HepG2 (cell line): ENCODE data around the gene ZSWIM8. TPM values are rescaled to one million over a fixed set of nuclear protein-coding genes. Genes with fewer than 3 reads are reported as not detected.
A peak's percentile ranks its signal among the peaks of the same experiment; 100 is the strongest.

Source experiments
- FOXA1 ChIP-seq, 2 experiments: fragments of 450-650 bp in 1 of 2; sonication (generic) in 1 of 2; formaldehyde crosslinking in 1 of 2; IDR thresholded peaks; 2 replicates each; pipeline versions ENCODE4 v1.4.0 to v1.6.1; 2016 to 2020; ENCODE audit warnings: missing genetic modification reagents in 1 of 2
- HMG20A ChIP-seq: IDR thresholded peaks from 2 replicates; pipeline ENCODE4 v1.6.1; 2016; ENCODE audit warnings: borderline replicate concordance
- MBNL3 ChIP-seq: fragments of 250-450 bp; sonication (Bioruptor Pico); conservative IDR thresholded peaks from 2 replicates; pipeline ENCODE4 v1.8.0; 2022; ENCODE audit warnings: mild to moderate bottlenecking, inconsistent platforms
- MXD4 ChIP-seq: IDR thresholded peaks from 2 replicates; pipeline ENCODE4 v1.6.1; 2016; ENCODE audit warnings: mild to moderate bottlenecking, missing biosample characterization, missing genetic modification reagents
- NFIB ChIP-seq: sonication (generic); formaldehyde crosslinking; IDR thresholded peaks from 2 replicates; pipeline ENCODE4 v1.9.0; 2021; ENCODE audit warnings: missing genetic modification reagents, mild to moderate bottlenecking, borderline replicate concordance
- NR1H2 ChIP-seq: sonication (generic); formaldehyde crosslinking; IDR thresholded peaks from 2 replicates; pipeline ENCODE4 v1.8.1; 2022; ENCODE audit warnings: low read depth, missing genetic modification reagents, borderline replicate concordance
- SUZ12 ChIP-seq: fragments of 150-350 bp; IDR thresholded peaks from 2 replicates; pipeline ENCODE4 v1.6.1; 2014; ENCODE audit warnings: low read depth, low read length
- TEAD2 ChIP-seq: sonication (generic); formaldehyde crosslinking; IDR thresholded peaks from 2 replicates; pipeline ENCODE4 v1.9.0; 2021; ENCODE audit warnings: missing genetic modification reagents
- TOE1 ChIP-seq: sonication (generic); formaldehyde crosslinking; IDR thresholded peaks from 2 replicates; pipeline ENCODE4 v1.4.0; 2020; ENCODE audit warnings: mild to moderate bottlenecking, missing genetic modification reagents
- ZNF180 ChIP-seq: sonication (generic); formaldehyde crosslinking; IDR thresholded peaks from 2 replicates; pipeline ENCODE4 v1.4.0; 2020; ENCODE audit warnings: low read depth, missing genetic modification reagents, borderline replicate concordance
- ZNF232 ChIP-seq: sonication (generic); formaldehyde crosslinking; IDR thresholded peaks from 2 replicates; pipeline ENCODE4 v1.4.0; 2020; ENCODE audit warnings: missing genetic modification reagents, borderline replicate concordance
- ZNF33A ChIP-seq: sonication (generic); formaldehyde crosslinking; IDR thresholded peaks from 2 replicates; pipeline ENCODE4 v1.5.1; 2020; ENCODE audit warnings: missing genetic modification reagents, mild to moderate bottlenecking, moderate library complexity, borderline replicate concordance
- ZNF34 ChIP-seq: sonication (generic); formaldehyde crosslinking; IDR thresholded peaks from 2 replicates; pipeline ENCODE4 v1.4.0; 2020; ENCODE audit warnings: mild to moderate bottlenecking, missing genetic modification reagents, borderline replicate concordance
- ZNF550 ChIP-seq: sonication (generic); formaldehyde crosslinking; IDR thresholded peaks from 2 replicates; pipeline ENCODE4 v1.4.0; 2020; ENCODE audit warnings: mild to moderate bottlenecking, missing genetic modification reagents, borderline replicate concordance
- ZNF569 ChIP-seq: sonication (generic); formaldehyde crosslinking; IDR thresholded peaks from 2 replicates; pipeline ENCODE4 v1.5.0; 2020; ENCODE audit warnings: mild to moderate bottlenecking, missing genetic modification reagents, moderate library complexity, borderline replicate concordance
- polyA plus RNA-seq, 8 experiments: library from polyadenylated mRNA; depleted of rRNA in 3 of 8; stranded (reverse) in 7 of 8; unstranded in 1 of 8; fragments of >200 nt; fragmentation: Illumina TruSeq in 4 of 8; extraction: Trizol in 4 of 8; gene quantifications; 2 replicates each; pipeline versions ENCODE4 v1.2.1 to v1.2.3, GENCODE V29; 2011 to 2016; ENCODE audit warnings: low read depth in 4 of 8, missing spikeins in 1 of 8, mixed read lengths in 1 of 8; ENCODE audit not compliant: insufficient read depth in 1 of 8
- total RNA-seq, 5 experiments: library from RNA; depleted of rRNA; stranded (reverse); fragments of >200 nt; fragmentation: Illumina TruSeq; extraction: Trizol; gene quantifications; 2 replicates each; pipeline ENCODE4 v1.2.3, GENCODE V29; 2016; ENCODE audit warnings: low read depth in 1 of 5
- TF ChIP-seq, protein P1 (sequence below): sonication (generic); formaldehyde crosslinking; IDR thresholded peaks from 2 replicates; pipeline ENCODE4 v1.5.1; 2020; ENCODE audit warnings: mild to moderate bottlenecking, missing genetic modification reagents, moderate library complexity
- TF ChIP-seq, protein P2 (sequence below): fragments of 450-650 bp; IDR thresholded peaks from 2 replicates; pipeline ENCODE4 v1.6.1; 2016
- TF ChIP-seq, protein P3 (sequence below): sonication (generic); formaldehyde crosslinking; IDR thresholded peaks from 2 replicates; pipeline ENCODE4 v1.8.0; 2022; ENCODE audit warnings: mild to moderate bottlenecking, missing genetic modification reagents; ENCODE audit not compliant: insufficient replicate concordance
- TF ChIP-seq, protein P4 (sequence below): sonication (generic); formaldehyde crosslinking; IDR thresholded peaks from 2 replicates; pipeline ENCODE4 v1.8.0; 2022; ENCODE audit warnings: mild to moderate bottlenecking, missing genetic modification reagents
- TF ChIP-seq, protein P5 (sequence below): sonication (generic); formaldehyde crosslinking; IDR thresholded peaks from 2 replicates; pipeline ENCODE4 v1.5.0; 2020; ENCODE audit warnings: missing genetic modification reagents, mild to moderate bottlenecking, borderline replicate concordance
- TF ChIP-seq, protein P6 (sequence below): fragments of 450-650 bp; IDR thresholded peaks from 2 replicates; pipeline ENCODE4 v1.6.1; 2017

Gene ZSWIM8
- total and polyA plus RNA-seq, 2 of the 13 experiments (the other 11 are each of a cell fraction or from before 2014, with no cell fraction given): 39.9 to 98.2 TPM

DNA sequence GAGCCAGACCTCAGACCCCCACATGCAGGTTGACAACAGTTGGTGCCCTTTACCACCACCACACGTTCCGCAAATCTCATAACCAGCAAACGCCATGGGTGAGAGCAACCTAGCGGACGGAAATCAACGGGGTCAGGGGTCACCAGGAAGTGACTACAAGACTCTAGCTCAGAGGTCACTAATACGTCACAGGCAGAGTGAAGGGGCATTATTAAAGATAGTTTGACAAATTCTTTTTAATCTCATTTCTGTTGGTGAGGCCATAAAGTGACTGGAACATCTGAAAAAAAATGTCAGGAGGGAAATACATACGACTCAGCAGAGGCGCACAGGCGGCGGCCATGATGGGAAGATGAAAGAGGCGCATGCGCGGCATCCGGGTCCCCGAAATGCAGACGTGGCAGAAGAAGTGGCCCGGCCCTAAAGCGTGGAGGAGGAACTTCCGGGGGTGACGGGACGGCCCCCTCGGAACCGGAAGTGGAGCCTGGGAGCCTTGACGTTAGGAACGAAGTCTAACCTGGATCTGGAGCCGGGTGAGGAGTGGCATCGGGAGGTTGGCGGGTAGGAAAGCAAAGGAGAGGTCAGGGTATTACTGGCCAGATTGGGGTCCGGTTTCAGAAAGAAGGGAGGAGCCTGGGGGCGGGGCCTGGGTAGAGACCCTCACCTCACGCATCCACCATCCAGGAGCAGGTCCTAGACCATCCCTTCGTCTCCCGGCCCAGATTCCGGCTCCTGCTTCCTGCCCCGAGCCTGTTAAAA is 41.3 kb upstream of the ZSWIM8 start, which contains the start of gene SEC24C (continued):
- no peak for TF ChIP-seq ZNF34 (CRISPR knock-in tag)
- TF ChIP-seq HMG20A (CRISPR knock-in tag): no peak
- TF ChIP-seq ZNF569 (CRISPR knock-in tag): 0 out of 2 replicates have a peak, but pooled peaks have one; percentile 93
- TF ChIP-seq FOXA1 (IDR thresholded peaks at IDR 0.05): no peak
- peak; percentile 10; the same call in 1 of the 2 replicates for TF ChIP-seq FOXA1 (CRISPR knock-in tag; IDR thresholded peaks at IDR 0.05)
- peak; percentile 36; the same call in 1 of the 2 replicates for TF ChIP-seq ZNF232 (CRISPR knock-in tag)
- TF ChIP-seq TOE1 (CRISPR knock-in tag): peak; percentile 84; the same call in 1 of the 2 replicates
- TF ChIP-seq NFIB (CRISPR knock-in tag): no peak
- no peak for TF ChIP-seq ZNF180 (CRISPR knock-in tag)
- TF ChIP-seq, protein P1, sequence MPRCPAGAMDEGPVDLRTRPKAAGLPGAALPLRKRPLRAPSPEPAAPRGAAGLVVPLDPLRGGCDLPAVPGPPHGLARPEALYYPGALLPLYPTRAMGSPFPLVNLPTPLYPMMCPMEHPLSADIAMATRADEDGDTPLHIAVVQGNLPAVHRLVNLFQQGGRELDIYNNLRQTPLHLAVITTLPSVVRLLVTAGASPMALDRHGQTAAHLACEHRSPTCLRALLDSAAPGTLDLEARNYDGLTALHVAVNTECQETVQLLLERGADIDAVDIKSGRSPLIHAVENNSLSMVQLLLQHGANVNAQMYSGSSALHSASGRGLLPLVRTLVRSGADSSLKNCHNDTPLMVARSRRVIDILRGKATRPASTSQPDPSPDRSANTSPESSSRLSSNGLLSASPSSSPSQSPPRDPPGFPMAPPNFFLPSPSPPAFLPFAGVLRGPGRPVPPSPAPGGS (CRISPR knock-in tag): no peak
- TF ChIP-seq TEAD2 (CRISPR knock-in tag): no peak
- TF ChIP-seq, protein P2, sequence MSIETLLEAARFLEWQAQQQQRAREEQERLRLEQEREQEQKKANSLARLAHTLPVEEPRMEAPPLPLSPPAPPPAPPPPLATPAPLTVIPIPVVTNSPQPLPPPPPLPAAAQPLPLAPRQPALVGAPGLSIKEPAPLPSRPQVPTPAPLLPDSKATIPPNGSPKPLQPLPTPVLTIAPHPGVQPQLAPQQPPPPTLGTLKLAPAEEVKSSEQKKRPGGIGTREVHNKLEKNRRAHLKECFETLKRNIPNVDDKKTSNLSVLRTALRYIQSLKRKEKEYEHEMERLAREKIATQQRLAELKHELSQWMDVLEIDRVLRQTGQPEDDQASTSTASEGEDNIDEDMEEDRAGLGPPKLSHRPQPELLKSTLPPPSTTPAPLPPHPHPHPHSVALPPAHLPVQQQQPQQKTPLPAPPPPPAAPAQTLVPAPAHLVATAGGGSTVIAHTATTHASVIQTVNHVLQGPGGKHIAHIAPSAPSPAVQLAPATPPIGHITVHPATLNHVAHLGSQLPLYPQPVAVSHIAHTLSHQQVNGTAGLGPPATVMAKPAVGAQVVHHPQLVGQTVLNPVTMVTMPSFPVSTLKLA: peak; percentile 53; the same call in 1 of the 2 replicates
- TF ChIP-seq, protein P3, sequence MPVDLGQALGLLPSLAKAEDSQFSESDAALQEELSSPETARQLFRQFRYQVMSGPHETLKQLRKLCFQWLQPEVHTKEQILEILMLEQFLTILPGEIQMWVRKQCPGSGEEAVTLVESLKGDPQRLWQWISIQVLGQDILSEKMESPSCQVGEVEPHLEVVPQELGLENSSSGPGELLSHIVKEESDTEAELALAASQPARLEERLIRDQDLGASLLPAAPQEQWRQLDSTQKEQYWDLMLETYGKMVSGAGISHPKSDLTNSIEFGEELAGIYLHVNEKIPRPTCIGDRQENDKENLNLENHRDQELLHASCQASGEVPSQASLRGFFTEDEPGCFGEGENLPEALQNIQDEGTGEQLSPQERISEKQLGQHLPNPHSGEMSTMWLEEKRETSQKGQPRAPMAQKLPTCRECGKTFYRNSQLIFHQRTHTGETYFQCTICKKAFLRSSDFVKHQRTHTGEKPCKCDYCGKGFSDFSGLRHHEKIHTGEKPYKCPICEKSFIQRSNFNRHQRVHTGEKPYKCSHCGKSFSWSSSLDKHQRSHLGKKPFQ (CRISPR knock-in tag): no peak
- TF ChIP-seq MXD4 (CRISPR knock-in tag): peak; percentile 52
- TF ChIP-seq, protein P4, sequence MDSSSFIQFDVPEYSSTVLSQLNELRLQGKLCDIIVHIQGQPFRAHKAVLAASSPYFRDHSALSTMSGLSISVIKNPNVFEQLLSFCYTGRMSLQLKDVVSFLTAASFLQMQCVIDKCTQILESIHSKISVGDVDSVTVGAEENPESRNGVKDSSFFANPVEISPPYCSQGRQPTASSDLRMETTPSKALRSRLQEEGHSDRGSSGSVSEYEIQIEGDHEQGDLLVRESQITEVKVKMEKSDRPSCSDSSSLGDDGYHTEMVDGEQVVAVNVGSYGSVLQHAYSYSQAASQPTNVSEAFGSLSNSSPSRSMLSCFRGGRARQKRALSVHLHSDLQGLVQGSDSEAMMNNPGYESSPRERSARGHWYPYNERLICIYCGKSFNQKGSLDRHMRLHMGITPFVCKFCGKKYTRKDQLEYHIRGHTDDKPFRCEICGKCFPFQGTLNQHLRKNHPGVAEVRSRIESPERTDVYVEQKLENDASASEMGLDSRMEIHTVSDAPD (CRISPR knock-in tag): no peak; the same call in 1 of the 2 replicates
- TF ChIP-seq SUZ12: no peak
- TF ChIP-seq, protein P5, sequence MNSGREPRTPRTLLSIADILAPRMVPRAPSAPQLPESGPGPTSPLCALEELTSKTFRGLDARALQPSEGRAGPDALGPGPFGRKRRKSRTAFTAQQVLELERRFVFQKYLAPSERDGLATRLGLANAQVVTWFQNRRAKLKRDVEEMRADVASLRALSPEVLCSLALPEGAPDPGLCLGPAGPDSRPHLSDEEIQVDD (CRISPR knock-in tag): no peak
- no peak for TF ChIP-seq ZNF550
- TF ChIP-seq NR1H2 (CRISPR knock-in tag): no peak
- TF ChIP-seq, protein P6, sequence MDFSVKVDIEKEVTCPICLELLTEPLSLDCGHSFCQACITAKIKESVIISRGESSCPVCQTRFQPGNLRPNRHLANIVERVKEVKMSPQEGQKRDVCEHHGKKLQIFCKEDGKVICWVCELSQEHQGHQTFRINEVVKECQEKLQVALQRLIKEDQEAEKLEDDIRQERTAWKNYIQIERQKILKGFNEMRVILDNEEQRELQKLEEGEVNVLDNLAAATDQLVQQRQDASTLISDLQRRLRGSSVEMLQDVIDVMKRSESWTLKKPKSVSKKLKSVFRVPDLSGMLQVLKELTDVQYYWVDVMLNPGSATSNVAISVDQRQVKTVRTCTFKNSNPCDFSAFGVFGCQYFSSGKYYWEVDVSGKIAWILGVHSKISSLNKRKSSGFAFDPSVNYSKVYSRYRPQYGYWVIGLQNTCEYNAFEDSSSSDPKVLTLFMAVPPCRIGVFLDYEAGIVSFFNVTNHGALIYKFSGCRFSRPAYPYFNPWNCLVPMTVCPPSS: no peak
- TF ChIP-seq MBNL3 (CRISPR knock-in tag): no peak
- TF ChIP-seq ZNF33A (CRISPR knock-in tag): peak; percentile 24; the same call in 1 of the 2 replicates
